ENCODE data around the gene GRPEL1. TPM values are rescaled to one million over a fixed set of nuclear protein-coding genes. Genes with fewer than 3 reads are reported as not detected.

The GRPEL1 gene
- total and polyA plus RNA-seq, 2 of the 13 experiments (the other 11 are each of a cell fraction or from before 2014, with no cell fraction given), result 32.3 to 141 TPM

DNA sequence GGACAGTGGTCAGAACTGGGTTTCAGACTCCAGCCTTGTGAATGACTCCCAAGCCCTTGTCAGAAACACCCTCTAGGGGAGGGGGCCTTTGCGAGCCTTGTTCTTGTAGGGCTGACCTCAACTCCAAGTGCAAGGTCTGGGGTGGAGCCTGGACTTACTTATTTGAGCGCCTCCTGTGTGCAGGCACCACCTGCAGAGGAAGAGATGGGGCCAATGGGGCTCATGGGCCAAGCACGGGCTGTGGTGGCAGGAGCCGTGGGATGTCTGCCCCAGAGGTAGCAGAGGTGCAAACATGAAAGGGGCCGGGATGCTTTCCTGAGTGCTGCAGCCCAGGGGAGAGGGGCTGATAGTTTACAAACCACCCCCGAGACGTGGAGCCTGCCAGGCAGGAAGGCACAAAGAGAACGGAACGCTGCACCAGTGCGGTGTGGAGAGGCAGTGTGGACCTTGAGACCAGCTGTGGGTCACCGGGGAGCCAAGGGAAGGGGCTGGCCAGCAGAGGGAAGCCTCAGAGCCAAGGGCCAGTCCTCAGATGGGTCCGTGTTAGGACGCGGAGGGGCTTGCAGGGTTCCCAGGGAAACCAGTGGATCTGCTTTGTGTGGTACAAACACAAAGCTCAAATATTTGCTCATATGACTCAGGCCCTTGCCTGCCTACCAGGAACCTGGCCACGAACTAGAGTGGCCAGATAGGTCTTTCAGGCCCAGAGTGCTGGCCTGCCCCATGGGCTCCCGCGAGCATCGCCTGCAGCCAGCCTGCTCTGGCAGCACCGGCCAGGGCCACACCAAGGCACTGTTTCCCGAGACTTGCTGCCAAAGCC lies 33.4 kb downstream of the GRPEL1 start (continued):
- TF ChIP-seq, protein P1, sequence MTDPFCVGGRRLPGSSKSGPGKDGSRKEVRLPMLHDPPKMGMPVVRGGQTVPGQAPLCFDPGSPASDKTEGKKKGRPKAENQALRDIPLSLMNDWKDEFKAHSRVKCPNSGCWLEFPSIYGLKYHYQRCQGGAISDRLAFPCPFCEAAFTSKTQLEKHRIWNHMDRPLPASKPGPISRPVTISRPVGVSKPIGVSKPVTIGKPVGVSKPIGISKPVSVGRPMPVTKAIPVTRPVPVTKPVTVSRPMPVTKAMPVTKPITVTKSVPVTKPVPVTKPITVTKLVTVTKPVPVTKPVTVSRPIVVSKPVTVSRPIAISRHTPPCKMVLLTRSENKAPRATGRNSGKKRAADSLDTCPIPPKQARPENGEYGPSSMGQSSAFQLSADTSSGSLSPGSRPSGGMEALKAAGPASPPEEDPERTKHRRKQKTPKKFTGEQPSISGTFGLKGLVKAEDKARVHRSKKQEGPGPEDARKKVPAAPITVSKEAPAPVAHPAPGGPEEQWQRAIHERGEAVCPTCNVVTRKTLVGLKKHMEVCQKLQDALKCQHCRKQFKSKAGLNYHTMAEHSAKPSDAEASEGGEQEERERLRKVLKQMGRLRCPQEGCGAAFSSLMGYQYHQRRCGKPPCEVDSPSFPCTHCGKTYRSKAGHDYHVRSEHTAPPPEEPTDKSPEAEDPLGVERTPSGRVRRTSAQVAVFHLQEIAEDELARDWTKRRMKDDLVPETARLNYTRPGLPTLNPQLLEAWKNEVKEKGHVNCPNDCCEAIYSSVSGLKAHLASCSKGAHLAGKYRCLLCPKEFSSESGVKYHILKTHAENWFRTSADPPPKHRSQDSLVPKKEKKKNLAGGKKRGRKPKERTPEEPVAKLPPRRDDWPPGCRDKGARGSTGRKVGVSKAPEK (CRISPR knock-in tag; IDR thresholded peaks at IDR 0.05; ENCODE audit: borderline replicate concordance), result no peak; the same call in 1 of the 2 replicates
- TF ChIP-seq ZNF547 (CRISPR knock-in tag; IDR thresholded peaks at IDR 0.05) (peak; percentile 78; the same call in 1 of the 2 replicates), RCOR2 (CRISPR knock-in tag; IDR thresholded peaks at IDR 0.05) (no peak), ZNF773 (CRISPR knock-in tag; IDR thresholded peaks at IDR 0.05; ENCODE audit: borderline replicate concordance) (no peak), TCF7L2 (IDR thresholded peaks at IDR 0.05; ENCODE audit: low read depth, low read length) (no peak), SP140L (CRISPR knock-in tag; IDR thresholded peaks at IDR 0.05; ENCODE audit: borderline replicate concordance) (no peak), STAG1 (CRISPR knock-in tag; IDR thresholded peaks at IDR 0.05) (peak; percentile 45), TAF1 (CRISPR knock-in tag; IDR thresholded peaks at IDR 0.05) (no peak), HDAC1 (CRISPR knock-in tag; IDR thresholded peaks at IDR 0.05) (peak; percentile 64; the same call in 1 of the 2 replicates), MAFG (CRISPR knock-in tag; IDR thresholded peaks at IDR 0.05) (peak; percentile 31; the same call in 1 of the 2 replicates), POLR2G (IDR thresholded peaks at IDR 0.05; ENCODE audit: low read depth, low read length) (no peak), PCBP2 (optimal IDR thresholded peaks at IDR 0.05; ENCODE audit: low read depth, low read length, poor library complexity, severe bottlenecking) (no peak), RFX5 (IDR thresholded peaks at IDR 0.05; ENCODE audit: low read depth, low read length) (no peak), ZFP82 (CRISPR knock-in tag; IDR thresholded peaks at IDR 0.05; ENCODE audit: borderline replicate concordance) (no peak), TGIF2 (CRISPR knock-in tag; IDR thresholded peaks at IDR 0.05) (no peak), ZNF329 (CRISPR knock-in tag; IDR thresholded peaks at IDR 0.05; ENCODE audit: low read depth) (no peak)
- TF ChIP-seq, protein P2, sequence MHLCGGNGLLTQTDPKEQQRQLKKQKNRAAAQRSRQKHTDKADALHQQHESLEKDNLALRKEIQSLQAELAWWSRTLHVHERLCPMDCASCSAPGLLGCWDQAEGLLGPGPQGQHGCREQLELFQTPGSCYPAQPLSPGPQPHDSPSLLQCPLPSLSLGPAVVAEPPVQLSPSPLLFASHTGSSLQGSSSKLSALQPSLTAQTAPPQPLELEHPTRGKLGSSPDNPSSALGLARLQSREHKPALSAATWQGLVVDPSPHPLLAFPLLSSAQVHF (CRISPR knock-in tag; IDR thresholded peaks at IDR 0.05), result no peak
- TF ChIP-seq, protein P3, sequence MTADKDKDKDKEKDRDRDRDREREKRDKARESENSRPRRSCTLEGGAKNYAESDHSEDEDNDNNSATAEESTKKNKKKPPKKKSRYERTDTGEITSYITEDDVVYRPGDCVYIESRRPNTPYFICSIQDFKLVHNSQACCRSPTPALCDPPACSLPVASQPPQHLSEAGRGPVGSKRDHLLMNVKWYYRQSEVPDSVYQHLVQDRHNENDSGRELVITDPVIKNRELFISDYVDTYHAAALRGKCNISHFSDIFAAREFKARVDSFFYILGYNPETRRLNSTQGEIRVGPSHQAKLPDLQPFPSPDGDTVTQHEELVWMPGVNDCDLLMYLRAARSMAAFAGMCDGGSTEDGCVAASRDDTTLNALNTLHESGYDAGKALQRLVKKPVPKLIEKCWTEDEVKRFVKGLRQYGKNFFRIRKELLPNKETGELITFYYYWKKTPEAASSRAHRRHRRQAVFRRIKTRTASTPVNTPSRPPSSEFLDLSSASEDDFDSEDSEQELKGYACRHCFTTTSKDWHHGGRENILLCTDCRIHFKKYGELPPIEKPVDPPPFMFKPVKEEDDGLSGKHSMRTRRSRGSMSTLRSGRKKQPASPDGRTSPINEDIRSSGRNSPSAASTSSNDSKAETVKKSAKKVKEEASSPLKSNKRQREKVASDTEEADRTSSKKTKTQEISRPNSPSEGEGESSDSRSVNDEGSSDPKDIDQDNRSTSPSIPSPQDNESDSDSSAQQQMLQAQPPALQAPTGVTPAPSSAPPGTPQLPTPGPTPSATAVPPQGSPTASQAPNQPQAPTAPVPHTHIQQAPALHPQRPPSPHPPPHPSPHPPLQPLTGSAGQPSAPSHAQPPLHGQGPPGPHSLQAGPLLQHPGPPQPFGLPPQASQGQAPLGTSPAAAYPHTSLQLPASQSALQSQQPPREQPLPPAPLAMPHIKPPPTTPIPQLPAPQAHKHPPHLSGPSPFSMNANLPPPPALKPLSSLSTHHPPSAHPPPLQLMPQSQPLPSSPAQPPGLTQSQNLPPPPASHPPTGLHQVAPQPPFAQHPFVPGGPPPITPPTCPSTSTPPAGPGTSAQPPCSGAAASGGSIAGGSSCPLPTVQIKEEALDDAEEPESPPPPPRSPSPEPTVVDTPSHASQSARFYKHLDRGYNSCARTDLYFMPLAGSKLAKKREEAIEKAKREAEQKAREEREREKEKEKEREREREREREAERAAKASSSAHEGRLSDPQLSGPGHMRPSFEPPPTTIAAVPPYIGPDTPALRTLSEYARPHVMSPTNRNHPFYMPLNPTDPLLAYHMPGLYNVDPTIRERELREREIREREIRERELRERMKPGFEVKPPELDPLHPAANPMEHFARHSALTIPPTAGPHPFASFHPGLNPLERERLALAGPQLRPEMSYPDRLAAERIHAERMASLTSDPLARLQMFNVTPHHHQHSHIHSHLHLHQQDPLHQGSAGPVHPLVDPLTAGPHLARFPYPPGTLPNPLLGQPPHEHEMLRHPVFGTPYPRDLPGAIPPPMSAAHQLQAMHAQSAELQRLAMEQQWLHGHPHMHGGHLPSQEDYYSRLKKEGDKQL (CRISPR knock-in tag; IDR thresholded peaks at IDR 0.05; ENCODE audit: low read depth), result peak; percentile 61; the same call in 1 of the 2 replicates
- TF ChIP-seq, protein P4, sequence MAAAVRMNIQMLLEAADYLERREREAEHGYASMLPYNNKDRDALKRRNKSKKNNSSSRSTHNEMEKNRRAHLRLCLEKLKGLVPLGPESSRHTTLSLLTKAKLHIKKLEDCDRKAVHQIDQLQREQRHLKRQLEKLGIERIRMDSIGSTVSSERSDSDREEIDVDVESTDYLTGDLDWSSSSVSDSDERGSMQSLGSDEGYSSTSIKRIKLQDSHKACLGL (CRISPR knock-in tag; IDR thresholded peaks at IDR 0.05), result peak; percentile 59; the same call in 1 of the 2 replicates

All from HepG2 (cell line).